HL-60 (cell line): ENCODE data around the gene SEC16B.

Source experiments
- GABPA ChIP-seq: IDR thresholded peaks from 2 replicates; pipeline ENCODE4 v1.6.1; 2012; ENCODE audit warnings: low read depth
- TF ChIP-seq, protein P1 (sequence below): IDR thresholded peaks from one replicate; pipeline ENCODE4 v1.5.1; 2011; ENCODE audit warnings: low read length, control low read depth, inconsistent platforms; ENCODE audit not compliant: insufficient read depth

DNA sequence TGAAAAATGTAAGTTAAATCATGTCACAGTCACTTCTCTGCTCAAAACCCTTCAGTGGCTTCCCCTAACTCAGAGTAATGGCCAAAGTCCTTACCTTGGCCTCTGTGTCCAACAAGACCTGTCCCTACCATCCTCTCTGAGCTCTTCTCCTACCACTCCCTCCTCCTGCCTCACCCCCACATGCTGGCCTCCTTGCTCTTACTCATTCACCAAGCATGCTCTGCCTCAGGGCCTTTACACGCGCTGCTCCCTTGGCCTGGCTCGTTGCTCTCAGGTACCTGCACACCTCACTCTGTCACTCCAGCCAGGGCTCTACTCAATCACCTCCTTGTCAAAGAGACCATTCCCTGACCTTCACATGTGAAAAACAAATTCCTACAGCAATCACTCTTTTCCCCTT lies 54.2 kb downstream of the SEC16B start:
- TF ChIP-seq, protein P1, sequence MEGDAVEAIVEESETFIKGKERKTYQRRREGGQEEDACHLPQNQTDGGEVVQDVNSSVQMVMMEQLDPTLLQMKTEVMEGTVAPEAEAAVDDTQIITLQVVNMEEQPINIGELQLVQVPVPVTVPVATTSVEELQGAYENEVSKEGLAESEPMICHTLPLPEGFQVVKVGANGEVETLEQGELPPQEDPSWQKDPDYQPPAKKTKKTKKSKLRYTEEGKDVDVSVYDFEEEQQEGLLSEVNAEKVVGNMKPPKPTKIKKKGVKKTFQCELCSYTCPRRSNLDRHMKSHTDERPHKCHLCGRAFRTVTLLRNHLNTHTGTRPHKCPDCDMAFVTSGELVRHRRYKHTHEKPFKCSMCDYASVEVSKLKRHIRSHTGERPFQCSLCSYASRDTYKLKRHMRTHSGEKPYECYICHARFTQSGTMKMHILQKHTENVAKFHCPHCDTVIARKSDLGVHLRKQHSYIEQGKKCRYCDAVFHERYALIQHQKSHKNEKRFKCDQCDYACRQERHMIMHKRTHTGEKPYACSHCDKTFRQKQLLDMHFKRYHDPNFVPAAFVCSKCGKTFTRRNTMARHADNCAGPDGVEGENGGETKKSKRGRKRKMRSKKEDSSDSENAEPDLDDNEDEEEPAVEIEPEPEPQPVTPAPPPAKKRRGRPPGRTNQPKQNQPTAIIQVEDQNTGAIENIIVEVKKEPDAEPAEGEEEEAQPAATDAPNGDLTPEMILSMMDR: no peak
- no peak for TF ChIP-seq GABPA
